LNCAP (cell line): ENCODE results near the gene EEIG1.

Source experiments
- TF ChIP-seq, protein P1 (sequence below): fragments of 450-650 bp; IDR thresholded peaks from 2 replicates; pipeline ENCODE4 v1.5.1; 2017; ENCODE audit warnings: mild to moderate bottlenecking

EEIG1 gene

DNA sequence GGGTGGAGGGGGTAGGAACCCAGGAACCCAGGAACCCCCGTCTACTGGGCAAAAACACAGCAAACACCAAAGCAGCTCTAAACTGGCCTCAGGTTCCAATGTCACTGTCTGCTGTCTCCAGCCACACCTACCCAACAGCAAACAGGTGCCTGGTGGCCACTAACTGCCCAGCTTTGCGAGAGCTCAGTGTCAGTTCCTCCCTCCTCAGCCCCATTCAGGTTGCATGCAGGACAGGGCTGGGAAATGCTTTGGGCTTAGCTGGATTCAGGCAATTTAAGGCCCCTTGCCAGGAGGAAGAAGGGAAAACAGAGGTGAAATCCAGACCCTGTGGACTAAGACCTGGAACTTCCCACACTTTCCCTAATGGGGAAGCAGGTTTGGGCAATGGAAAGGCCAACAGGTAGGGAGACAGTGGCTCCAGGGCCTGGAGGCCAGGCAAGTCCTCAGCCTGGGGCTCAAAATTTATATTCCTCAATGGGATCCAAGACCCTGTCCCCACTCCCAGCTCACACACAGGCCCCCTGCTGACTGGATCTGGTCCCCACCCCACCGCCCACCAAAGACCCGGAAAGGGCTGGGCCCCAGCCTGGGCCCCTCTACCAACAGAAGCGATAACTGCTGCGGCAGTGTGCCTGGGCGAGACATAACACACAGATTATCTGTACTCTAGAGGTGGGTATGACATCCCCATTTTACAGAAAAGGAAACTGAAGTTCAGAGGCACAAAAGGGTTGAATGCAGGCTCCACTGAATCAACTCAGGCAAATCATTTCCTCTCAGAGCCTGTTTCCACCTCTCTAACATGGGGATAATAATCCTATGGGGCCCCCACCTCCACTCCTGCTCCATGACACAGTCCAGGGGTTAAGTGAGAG lies 3.5 kb downstream of the EEIG1 start:
- TF ChIP-seq, protein P1, sequence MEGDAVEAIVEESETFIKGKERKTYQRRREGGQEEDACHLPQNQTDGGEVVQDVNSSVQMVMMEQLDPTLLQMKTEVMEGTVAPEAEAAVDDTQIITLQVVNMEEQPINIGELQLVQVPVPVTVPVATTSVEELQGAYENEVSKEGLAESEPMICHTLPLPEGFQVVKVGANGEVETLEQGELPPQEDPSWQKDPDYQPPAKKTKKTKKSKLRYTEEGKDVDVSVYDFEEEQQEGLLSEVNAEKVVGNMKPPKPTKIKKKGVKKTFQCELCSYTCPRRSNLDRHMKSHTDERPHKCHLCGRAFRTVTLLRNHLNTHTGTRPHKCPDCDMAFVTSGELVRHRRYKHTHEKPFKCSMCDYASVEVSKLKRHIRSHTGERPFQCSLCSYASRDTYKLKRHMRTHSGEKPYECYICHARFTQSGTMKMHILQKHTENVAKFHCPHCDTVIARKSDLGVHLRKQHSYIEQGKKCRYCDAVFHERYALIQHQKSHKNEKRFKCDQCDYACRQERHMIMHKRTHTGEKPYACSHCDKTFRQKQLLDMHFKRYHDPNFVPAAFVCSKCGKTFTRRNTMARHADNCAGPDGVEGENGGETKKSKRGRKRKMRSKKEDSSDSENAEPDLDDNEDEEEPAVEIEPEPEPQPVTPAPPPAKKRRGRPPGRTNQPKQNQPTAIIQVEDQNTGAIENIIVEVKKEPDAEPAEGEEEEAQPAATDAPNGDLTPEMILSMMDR = no peak

- TF ChIP-seq, protein P1 = no peak
These were observed 4.3 kb downstream of the EEIG1 start for GRCh38 chr9:127976498-127976897.

DNA sequence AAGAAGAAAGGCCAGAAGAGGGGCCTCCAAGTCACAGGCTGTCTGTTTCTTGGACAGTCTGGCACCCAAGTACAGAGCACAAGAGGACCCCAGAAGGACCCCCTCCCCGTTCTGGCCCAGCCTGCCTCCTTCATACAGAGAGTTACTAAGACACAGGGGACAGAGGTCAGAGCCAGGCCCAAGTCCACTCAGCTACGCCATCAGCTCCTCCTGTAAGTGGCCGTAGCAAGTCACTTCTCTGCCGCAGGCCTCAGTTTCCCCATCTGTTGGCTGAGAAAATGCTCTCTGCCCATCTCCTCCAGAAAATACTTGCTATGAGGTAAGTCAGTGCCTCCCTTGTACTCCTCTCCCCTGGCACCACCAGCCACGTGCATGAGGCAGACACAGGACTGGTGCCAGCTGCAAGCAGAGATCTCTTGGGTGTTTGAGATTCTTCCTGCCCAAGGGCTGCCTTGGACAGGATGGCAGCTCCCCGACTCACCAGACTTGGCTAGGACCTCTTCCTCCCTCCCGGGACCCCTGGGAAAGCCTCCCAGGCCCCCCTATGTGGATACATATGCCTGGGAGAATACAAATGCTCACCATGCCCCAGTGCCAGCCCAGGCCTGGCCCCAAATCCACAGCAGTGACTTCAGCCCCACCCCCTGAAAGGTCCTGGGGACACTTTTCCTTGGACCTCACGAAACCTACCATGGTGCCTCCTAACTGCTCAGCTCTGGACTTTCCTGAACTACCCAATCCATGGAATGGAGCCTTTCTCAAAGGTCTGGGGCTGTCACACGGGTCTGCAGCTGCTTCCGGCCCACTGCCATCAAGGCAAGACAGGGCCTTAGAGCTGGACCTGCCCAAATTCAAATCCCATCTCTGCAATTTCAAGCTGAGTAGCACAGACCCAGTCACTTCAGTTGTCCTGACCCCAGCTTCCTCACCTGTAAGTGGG lies 5.1 kb downstream of the EEIG1 start:
- TF ChIP-seq, protein P1 = no peak

GRCh38 chr9:127974769-127975261 lies 6.0 kb downstream of the EEIG1 start:
- TF ChIP-seq, protein P1 = no peak

DNA sequence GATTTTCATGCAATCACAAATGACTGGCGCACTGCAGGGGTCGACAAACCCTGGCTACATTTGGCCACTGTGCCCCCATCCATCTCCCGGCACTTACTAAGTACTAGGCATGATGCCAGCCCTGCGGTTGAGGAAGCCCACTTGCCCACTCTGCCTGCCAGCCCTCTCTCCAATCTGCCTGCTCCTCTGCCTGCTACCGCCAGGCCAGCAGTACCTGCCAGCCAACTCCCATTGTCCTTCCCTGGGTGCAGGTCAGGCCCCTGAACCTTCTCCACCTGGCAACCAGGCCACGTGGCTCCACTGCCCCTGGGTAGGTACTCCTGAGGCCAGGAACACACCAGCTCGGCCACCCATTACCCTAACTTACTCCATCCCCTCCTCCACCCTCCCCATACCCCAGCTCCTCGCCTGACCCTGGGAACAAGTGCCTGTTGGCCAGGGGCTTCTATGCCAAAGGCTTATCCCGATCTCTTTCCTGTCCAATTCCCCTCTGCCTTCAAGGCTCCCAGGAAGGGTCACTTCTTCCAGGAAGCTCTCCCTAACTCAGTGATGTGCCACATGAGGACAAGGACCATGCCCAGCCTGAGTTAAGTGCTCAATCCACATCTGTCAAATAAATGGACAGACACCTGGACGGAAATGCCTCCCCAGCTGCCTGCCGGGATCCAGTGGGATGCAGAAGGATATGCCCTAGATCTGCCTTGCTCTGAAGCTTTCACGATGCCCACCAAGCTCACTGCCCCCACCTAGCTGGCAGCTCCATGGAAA lies 6.6 kb downstream of the EEIG1 start:
- TF ChIP-seq, protein P1 = no peak

DNA sequence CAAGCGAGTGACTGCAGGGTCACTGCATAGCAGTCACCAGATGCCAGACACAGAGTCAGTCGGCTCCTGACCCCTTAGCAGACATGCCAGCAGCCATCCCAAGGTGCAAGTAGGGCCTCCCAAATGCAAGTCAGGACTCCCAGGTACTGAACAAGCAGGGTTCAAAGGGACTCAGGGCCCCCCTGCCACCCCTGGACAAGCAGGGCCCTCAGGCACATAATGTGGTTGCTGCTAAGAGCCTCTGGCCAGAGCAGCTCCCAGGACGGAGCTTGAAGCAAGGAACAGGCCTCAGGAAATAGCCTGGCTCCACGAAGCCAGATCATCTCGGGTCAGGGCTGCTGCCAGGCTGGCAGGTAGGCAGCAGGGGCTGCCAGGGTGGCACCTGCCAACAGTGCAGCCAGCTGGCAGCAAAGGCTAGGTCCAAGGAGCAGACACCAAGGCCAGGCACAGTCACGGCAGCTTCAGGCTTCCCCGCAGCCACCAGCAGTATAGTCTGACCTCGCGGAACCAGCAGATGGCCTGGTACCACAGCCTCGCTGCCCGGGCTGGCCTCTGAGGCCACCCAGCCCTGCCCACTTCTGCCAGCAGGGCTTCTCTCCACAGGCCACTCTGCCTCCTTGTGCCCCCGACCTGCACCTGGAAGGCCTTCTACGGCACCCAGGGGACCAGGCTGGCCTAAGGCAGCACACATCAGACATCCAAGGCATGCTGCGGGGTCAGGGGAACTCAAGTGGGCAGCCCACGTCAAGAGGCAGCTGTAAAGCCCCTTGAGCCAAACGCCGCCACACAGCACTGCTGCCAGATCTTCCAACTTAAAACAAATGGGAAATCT lies 7.4 kb downstream of the EEIG1 start:
- TF ChIP-seq, protein P1 = no peak
